Breast epithelium (tissue), 3 donors: ENCODE measurements around the gene PINLYP.

Source experiments
- POLR2A ChIP-seq: fragments of 450-650 bp; IDR thresholded peaks from one replicate; pipeline ENCODE4 v1.6.1; 2016; ENCODE audit warnings: antibody characterized with exemption, mild to moderate bottlenecking, moderate library complexity
- TF ChIP-seq, protein P1 (sequence below), 3 donors: fragments of 450-650 bp; IDR thresholded peaks; one replicate each; pipeline ENCODE4 v1.5.1; 2016 to 2017; ENCODE audit warnings: antibody characterized with exemption in 3 of 3, mild to moderate bottlenecking in 3 of 3, moderate library complexity in 3 of 3

DNA sequence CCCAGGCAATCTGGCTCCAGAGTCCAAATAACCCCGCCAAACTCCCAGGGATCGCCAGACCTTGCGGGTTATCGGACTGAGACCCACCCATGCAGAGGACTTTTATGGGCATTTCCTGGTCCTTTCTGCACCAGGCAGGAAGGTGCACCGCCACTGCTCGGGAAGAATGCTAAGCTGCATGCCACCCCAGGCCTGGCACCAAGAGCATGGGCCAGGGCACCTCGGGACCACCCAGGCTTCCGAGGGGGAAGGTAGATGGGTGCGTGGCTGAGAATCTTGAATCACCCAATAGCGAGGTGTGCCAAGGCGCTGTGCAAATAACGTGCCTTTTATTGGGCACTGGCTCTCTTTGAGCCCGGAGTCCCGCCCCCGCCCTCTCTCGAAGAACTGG lies 43.0 kb upstream of the PINLYP start:
- TF ChIP-seq, protein P1, sequence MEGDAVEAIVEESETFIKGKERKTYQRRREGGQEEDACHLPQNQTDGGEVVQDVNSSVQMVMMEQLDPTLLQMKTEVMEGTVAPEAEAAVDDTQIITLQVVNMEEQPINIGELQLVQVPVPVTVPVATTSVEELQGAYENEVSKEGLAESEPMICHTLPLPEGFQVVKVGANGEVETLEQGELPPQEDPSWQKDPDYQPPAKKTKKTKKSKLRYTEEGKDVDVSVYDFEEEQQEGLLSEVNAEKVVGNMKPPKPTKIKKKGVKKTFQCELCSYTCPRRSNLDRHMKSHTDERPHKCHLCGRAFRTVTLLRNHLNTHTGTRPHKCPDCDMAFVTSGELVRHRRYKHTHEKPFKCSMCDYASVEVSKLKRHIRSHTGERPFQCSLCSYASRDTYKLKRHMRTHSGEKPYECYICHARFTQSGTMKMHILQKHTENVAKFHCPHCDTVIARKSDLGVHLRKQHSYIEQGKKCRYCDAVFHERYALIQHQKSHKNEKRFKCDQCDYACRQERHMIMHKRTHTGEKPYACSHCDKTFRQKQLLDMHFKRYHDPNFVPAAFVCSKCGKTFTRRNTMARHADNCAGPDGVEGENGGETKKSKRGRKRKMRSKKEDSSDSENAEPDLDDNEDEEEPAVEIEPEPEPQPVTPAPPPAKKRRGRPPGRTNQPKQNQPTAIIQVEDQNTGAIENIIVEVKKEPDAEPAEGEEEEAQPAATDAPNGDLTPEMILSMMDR (IDR thresholded peaks at IDR 0.05): no peak
- no peak for TF ChIP-seq POLR2A
